Activated naive CD8-positive, alpha-beta T cell treated with anti-CD3 and anti-CD28 coated beads, Interleukin-2, amount 50 U/mL, for 16 hours (primary cell): ENCODE data around the gene CHKA.
A peak's percentile ranks its signal among the peaks of the same experiment; 100 is the strongest.

Experiments
- DNase-seq: peaks from one replicate; pipeline ENCODE4 v3.0.0-alpha.2; 2020; ENCODE audit warnings: low read depth, low spot score

The CHKA gene

GRCh38 chr11:68121067-68121899 lies at the start of gene CHKA:
Gene CHKA (minus strand): TSS chr11:68121388. CDS start chr11:68121177, 211 bp downstream.
- DNase-seq = peak; percentile 78

- DNase-seq = no peak
These were observed 48.3 kb upstream of the CHKA start for GRCh38 chr11:68169442-68169841.

DNA sequence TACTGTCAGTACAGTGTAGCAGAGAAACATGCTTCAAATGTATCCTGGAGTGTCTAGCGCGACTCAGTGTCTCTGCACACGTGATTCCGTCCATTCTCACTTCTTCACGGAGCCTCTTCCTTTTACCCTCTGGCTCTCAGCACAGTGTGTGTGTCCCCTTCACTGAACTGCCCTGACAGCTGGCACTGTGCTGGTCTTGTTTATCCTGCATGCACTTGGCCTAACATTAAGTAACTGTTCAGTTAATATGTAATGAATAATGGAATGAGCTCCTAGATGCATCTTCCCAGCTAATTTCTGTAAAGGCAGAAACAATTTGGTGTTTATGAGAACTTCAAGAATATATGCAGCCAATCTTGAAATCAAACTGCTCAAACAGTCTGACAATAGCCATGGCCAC lies 47.5 kb upstream of the CHKA start:
- DNase-seq = no peak

- no peak for DNase-seq
These were observed 46.3 kb upstream of the CHKA start for GRCh38 chr11:68167474-68167873.

- DNase-seq = no peak
These were observed 45.8 kb upstream of the CHKA start for GRCh38 chr11:68166969-68167368.

GRCh38 chr11:68165601-68166000 lies 44.4 kb upstream of the CHKA start:
- no peak for DNase-seq

- DNase-seq = no peak
These were observed 43.2 kb upstream of the CHKA start for GRCh38 chr11:68164437-68164836.

- no peak for DNase-seq
These were observed 42.5 kb upstream of the CHKA start for GRCh38 chr11:68163691-68164090.

- DNase-seq = no peak
These were observed 39.0 kb upstream of the CHKA start for GRCh38 chr11:68160100-68160695.

DNA sequence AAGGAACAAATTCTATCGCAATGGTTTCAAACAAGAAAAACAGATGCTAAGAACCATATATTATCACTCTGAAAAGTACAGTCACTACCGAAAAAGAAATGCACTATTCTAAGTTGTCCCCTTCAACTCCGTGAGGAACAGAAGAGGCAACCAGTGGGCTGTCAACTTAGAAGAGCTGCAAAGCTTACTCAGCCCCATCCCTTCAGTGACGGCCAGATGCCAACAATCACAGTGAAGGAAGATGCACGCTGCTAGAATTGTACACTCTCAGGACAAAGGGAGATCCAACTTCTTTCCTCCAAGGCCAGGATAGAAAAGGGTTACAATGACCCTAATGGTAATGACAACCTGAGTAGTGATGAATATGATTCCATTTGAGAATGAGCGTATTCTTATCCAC lies 38.5 kb upstream of the CHKA start:
- no peak for DNase-seq

DNA sequence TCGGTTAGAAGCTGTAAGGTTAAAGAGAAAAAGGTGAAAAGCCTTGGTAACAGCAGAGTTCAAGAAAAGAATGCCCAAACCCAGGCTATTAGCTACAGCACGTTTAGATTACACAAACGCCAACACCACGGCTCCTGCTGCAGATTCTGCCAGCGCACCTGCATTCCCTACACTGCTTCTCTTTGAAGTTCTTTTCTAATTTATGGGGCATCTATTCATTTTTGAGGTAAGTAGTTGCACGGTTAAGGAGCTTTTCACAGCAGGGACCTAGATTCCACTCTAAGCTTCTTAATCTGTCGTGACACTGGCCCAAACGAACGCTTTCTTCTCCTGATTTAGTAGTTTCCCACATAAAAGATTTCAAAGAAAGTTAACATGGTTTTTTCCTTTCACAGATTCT lies 38.0 kb upstream of the CHKA start:
- DNase-seq = no peak

GRCh38 chr11:68158580-68158979 lies 37.4 kb upstream of the CHKA start:
- no peak for DNase-seq

- no peak for DNase-seq
These were observed 32.6 kb upstream of the CHKA start for GRCh38 chr11:68153742-68154141.

DNA sequence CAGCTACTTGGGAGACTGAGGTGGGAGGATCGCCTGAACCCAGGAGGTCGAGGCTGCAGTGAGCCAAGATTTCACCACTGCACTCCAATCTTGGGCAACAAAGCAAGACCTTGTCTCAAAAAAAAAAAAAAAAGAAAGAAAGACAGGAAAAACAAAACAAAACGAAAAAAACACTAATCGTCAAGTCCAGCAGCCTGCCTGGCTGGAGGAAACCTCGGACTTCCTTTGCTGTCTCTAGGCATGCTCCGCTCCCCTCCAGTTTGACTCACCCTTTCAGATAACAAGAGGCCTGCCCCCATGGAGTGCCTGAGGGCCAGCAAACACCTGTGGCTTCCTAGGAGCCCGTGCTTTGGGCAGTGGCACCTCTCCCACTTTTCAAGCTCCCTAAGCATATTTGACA lies 28.8 kb upstream of the CHKA start:
- DNase-seq = no peak

DNA sequence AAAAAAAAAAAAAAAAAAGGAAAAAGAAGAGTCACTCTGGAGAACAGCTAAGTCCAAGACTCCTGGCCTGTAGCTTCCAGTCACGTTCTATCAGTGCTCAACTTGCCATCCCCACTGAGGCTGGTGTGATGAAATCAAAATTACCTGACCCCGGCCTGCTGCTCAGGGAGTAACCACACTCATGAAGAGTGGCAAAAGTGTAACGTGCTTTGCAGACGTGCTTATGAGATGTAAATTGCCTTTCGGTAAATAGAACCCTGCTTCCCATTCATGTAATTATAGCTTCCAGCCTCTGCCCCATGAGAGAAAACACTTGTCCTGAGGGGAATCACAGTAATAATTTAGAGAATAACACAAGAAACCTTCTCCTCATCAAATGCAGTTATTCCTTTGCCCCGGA lies 28.2 kb upstream of the CHKA start:
- DNase-seq = no peak

DNA sequence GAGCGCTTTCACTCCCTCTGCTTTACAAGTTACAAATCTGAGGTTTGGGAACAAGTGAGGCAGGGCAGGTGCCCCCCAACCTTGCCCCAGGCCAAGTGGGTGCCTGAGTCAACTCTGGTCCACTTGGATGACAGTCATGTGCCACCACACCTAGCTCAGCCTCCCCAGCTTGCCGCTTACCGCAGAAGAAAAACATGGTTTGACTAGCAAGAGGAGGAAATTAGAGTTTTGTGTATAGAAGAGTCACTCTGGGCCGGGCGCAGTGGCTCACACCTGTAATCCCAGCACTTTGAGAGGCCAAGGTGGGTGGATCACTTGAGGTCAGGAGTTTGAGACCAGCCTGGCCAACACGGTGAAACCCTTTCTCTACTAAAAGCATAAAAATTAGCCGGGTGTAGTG lies 27.7 kb upstream of the CHKA start:
- DNase-seq = no peak

DNA sequence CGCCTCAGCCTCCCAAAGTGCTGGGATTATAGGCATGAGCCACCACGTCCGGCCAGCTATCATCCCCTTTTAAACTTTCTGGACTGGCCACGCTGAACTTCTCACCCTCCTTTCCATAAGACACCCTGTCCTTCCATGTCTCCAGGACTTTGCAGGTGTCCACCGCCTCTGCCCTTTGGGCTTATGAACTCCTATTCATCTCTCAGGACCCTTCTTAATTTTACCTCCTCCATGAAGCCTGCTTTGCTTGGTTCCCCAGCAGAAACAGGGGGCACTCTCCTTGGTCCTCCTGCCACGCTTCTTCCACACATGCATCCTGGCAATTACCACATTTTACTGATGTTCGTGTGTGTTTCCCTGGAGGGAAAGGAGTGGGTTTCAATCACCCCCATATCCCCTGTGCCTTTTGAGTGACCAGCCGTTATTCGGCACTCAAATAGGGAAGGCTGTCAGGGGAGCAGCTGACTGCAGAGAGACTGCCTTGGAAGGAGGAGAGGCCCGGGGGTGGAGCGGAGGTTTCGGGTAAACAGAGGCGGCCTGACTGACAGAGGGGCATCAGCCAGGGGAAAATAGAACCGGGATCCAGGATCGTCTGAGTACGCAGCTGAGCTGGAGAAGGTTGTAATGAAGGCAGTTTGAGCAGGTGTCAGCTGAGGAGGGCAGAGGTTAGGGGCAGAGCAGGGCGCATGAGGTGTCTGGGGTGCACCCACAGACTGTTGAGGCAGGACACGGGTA lies 27.1 kb upstream of the CHKA start:
- DNase-seq = no peak

DNA sequence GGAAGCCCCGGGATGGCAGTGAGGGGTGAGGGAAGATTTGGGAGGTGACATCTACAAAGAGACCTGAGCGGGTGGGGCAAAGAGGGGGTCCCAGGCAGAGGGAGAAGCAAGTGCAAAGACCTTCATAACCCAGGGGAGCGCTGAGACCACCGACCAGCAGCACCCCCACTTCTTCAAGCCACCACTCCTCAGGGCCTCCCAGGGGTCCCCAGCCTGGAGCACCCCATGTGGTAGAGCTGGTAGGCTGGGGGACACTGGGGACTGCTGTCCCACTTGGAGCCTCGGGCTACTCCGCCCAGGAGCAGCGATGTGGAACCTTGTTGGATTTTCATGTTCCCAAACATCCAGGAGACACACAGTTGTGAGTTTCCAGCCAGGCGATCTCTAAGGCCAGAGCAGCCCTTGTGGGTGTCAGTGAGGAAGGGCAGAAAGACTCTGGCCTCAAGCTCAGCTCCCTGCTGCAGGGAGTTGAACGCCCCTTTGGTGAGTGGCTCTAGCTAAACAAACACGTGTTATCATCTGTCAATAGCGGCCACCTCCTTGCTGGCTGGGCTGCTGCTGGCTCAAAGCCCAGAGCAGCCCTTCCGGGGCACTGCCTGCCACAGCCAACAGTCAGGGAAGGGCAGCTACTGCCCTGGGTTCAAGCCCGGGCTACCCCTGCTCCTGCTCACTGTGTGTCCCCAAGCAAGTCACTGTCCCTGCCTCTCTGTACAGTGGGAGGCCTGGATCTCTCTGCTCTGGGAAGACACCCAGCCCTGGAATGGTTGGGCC lies 25.7 kb upstream of the CHKA start:
- DNase-seq = no peak

- DNase-seq = no peak
These were observed 24.9 kb upstream of the CHKA start for GRCh38 chr11:68146010-68146540.

DNA sequence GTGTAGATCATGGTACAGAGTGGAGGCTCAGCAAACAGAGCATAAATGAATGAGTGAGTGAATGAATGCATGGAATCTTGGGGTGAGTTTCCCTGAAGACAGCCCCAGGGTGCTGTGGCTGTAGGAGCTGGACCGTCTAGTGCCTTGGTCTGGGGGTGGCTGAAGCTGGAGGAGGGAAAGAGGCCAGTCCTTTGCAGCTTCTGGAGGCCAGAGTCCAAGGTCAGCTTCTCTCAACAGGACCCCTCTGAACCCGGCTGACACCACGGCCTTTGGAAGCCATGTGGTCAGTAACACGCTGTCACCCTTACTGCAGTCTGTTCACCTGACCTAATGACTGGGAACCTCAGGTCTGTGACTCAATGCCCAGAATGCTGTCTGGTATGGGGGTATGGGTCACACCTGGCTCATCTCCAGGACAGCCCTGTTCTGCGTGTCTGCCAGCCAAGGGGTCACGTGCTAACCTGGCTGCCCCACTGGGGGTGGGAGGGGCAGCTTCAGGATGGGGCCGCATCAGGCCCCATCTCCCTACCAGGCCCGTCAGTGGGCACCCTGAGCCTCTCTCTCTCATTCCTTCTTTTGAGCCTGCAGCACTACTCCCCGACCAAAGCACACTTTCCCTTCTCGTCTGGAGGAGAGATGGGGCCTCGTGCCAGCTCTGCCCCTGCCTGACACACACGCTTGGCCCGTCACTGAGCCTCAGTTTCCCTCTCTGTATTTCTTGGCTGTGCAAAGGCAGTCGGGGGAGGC lies 24.1 kb upstream of the CHKA start:
- no peak for DNase-seq

- DNase-seq = no peak
These were observed 22.1 kb upstream of the CHKA start for GRCh38 chr11:68143310-68143689.
